ENCODE data around the gene FAM53B. TPM values are rescaled to one million over a fixed set of nuclear protein-coding genes. Genes with fewer than 3 reads are reported as not detected.
"Not testable (repeated sequence)": the region's sequence is repeated elsewhere in the genome, so short reads cannot be mapped to it uniquely, and the experiment has no call there.

Gene FAM53B
- total RNA-seq, 1 donor from 2014 or later = 35.1 TPM

DNA sequence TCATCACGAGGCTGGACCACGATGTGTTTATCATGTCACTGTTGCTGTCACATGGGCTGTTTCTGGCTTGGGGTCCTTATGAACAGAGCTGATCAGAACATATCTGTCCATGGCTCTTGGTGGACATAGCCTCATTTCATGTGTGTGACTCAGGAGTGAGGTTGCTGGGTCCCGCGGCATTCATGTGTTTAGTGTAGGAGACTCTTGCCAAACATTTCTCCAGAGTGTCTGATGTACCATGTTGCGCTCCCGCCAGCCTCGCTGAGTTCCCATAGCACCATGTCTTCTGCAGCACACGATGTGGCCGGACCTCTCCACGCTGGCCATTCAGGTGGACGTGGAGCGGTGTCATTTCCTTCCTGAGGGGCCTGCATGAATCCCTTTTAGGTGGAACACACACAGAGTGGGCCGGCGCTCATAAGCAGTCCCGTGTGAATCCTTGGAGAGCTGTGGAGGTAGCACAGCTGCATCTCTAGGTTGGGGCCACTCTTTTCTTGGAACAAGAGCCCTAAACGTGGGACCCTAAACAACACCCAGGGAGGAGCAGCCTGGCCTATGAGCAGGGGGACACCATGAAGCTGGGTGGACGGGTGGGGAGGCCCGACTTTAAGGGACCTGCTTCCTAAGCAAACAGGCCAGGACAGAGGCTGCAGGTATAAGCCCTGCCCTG is 147.9 kb downstream of the FAM53B start:
- no peak for DNase-seq

GRCh38 chr10:124595143-124595883 is 148.9 kb downstream of the FAM53B start:
- DNase-seq = no peak

GRCh38 chr10:124594240-124594639 is 149.9 kb downstream of the FAM53B start:
- no peak for DNase-seq

DNA sequence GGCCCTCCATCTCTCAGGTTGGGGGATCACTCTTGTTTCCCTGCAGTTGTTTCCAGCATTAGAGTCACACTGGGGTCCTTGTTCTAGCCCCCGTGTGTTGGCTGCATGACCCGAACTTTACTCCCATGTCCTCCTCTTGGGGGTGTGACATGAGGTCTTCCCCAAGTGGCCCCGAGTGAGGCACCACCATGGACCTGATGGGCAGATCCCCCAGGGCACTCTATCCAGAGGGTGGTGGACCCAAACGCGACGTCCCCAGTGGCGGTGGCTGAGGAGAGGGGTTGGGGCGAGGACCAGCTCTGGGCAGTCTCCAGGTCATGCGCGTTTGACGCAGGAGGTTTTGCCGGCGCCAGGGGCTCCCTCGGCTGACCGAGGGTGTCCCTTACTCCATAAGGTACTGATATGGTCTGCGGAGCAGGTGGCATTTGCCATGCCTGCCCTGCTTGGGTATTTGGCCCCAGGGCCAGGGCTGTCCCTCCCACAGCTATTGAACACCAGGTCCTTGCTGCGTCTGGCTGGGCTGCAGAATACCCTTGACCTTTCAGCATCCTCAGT is 150.7 kb downstream of the FAM53B start:
- DNase-seq = no peak

GRCh38 chr10:124592736-124593430 is 151.3 kb downstream of the FAM53B start:
- DNase-seq = no peak

DNA sequence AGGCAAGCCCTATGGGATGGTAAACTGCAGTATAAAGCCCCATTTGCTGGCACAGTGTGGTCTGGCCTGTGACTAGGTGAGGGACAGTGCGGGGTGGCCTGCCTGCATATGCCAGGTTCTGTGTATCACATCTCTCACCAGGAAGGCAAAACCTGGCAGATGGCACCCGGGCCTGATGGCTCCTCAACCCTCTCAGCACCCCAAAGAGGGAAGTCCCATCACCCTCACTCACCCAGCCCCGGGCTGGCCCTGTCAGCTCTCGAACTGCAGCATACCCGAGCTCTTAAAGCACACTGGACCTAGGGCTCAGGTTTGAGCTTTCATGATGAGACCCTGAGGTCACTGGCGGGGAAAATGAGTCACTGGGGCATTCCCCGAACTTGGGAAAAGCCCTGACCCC is 152.1 kb downstream of the FAM53B start:
- no peak for DNase-seq

GRCh38 chr10:124591123-124591495 is 153.1 kb downstream of the FAM53B start:
- no peak for DNase-seq

- DNase-seq = no peak
Measured at GRCh38 chr10:124590216-124591122, 153.7 kb downstream of the FAM53B start.

- no peak for DNase-seq
Measured at GRCh38 chr10:124589491-124590041, 154.6 kb downstream of the FAM53B start.

DNA sequence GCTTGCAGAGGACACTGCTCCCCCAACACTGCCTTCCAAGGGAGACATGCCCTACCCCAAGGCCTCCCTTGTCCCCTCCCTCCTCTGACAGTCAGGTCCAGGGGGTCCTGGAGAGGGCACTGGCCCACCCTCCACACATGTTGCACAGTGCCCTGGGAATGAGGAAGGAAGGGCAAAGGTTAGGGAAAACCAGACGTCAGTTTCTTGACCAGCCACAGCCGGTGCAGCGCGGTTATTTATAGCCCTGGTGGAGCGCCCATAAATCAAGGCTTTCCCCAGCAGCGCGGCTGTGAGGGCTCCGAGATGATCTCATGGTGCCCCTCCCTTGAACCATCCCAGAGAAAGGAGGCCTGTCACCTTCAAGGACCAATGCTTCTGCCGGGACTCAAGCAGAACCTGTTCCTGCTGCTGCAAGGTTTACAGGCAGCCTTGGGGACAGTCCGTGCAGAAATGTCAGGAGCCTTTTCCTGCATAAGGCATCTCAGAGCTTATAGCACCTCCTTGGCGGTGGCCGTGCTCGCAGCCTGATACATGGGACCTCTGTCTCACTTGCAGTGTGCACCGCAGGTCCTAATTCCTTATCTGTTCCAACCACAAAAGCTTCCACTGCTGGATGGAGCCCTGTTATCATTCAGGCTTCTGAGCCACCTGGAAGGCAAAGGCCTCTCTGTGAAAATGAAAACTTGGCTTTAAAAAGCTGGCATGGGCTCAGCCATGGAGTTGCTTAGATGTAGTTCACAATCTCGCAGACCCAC is 155.3 kb downstream of the FAM53B start:
- DNase-seq = peak; percentile 27

DNA sequence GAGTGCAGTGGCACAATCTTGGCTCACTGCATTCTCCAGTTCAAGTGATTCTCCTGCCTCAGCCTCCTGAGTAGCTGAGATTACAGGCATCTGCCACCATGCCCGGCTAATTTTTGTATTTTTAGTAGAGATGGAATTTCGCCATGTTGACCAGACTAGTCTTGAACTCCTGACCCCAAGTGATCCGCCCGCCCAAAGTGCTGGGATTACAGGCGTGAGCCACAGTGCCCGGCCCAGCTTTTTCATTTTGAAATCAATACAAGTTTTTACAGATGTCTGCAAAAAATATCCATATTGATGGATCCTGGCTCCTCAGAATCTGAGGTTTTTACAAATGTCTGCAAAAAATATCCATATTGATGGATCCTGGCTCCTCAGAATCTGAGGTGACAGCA is 155.8 kb downstream of the FAM53B start:
- not testable (repeated sequence) for DNase-seq

DNA sequence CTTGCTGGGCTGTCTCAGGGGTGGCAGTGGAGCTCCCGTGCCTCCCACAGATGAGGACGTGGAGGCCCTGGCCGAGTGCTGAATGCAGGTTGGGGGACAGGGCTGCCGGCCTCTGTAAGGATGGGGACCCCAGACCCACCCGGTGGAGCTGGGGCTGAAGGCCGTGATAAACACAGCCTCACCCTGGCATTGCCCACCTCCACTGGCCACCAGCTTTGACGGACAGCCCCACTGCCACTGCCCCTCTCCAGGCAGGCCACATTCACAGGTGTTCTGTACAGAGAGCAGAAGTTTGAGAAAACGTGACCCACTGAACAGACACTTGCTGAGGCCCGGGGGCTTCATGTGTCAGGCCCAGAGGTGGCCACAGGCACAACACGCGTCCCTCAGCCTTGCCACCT is 156.4 kb downstream of the FAM53B start:
- no peak for DNase-seq

DNA sequence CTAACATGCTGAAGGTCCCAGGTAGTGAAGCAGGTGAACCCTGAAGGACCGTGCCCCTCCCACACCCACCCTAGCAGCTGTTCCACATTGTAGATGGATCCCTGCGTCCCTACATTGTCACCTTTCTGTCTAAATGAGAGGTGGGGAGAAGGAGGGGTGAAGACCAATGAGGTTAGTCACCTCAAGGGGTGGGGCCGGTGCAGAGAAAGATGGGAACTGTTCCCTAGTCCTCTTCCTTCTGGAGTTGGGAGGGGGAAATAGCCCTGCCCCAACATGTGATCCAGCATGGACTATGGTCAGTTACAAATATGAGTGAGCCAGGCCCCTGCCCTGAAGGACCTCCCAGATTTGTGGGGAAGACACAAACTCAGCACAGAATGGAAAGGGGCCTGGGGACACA is 158.0 kb downstream of the FAM53B start:
- no peak for DNase-seq

GRCh38 chr10:124579011-124579399 is 165.2 kb downstream of the FAM53B start:
- DNase-seq = no peak

GRCh38 chr10:124578231-124579010 is 165.8 kb downstream of the FAM53B start:
- no peak for DNase-seq

DNA sequence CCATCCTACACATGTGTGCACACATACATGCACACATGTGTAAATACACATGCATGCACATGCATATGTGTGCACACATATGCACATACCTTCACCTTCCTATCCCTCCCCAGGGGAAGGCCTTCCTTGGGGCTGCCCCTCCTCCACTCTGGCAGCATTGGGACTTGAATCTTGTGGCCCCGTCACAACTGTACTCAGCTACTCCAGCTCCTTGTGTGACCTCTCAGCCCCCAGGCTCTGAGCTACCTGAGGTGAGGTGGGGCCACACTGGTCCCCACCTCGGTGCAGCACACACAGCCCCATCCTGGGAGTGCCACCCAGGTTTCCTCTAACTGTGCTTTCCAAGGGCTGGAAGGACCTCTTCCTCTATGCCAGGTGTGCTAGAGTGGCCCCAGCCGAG is 166.5 kb downstream of the FAM53B start:
- DNase-seq = no peak

GRCh38 chr10:124576526-124577420 is 167.4 kb downstream of the FAM53B start:
- no peak for DNase-seq

GRCh38 chr10:124575107-124576035 is 168.8 kb downstream of the FAM53B start:
- DNase-seq = no peak
